ENCODE measurements around the gene BPTF.
"Not testable (repeated sequence)": the region's sequence is repeated elsewhere in the genome, so short reads cannot be mapped to it uniquely, and the experiment has no call there.

Gene BPTF

GRCh38 chr17:67824735-67825626, at the start of gene BPTF:
Gene BPTF (plus strand): TSS chr17:67825503. CDS start chr17:67825725, 222 bp downstream.
- peak; percentile 87 for DNase-seq

- DNase-seq = no peak
Measured at GRCh38 chr17:67779098-67779672, 46.1 kb upstream of the BPTF start.

- DNase-seq = no peak
Measured at GRCh38 chr17:67784364-67785121, 40.8 kb upstream of the BPTF start.

GRCh38 chr17:67785122-67785477, 40.2 kb upstream of the BPTF start:
- DNase-seq = no peak

GRCh38 chr17:67785504-67785903, 39.8 kb upstream of the BPTF start:
- DNase-seq = no peak

GRCh38 chr17:67800495-67800928, 24.8 kb upstream of the BPTF start:
- peak; percentile 76 for DNase-seq

GRCh38 chr17:67801626-67802175, 23.6 kb upstream of the BPTF start:
- no peak for DNase-seq

- DNase-seq = no peak
Measured at GRCh38 chr17:67810464-67810863, 14.8 kb upstream of the BPTF start.

GRCh38 chr17:67812380-67812779, 12.9 kb upstream of the BPTF start:
- DNase-seq = not testable (repeated sequence)

- no peak for DNase-seq
Measured at GRCh38 chr17:67813803-67814180, 11.5 kb upstream of the BPTF start.

GRCh38 chr17:67818110-67819002, 6.9 kb upstream of the BPTF start:
- no peak for DNase-seq

GRCh38 chr17:67819722-67820121, 5.6 kb upstream of the BPTF start:
- DNase-seq = no peak

GRCh38 chr17:67821871-67822367, 3.4 kb upstream of the BPTF start:
- no peak for DNase-seq

- peak; percentile 42 for DNase-seq
Measured at GRCh38 chr17:67825627-67826601, 611 bp downstream of the BPTF start.

GRCh38 chr17:67829331-67829730, 4.0 kb downstream of the BPTF start:
- no peak for DNase-seq

GRCh38 chr17:67830440-67830839, 5.1 kb downstream of the BPTF start:
- DNase-seq = no peak

GRCh38 chr17:67831268-67831667, 6.0 kb downstream of the BPTF start:
- DNase-seq = no peak

GRCh38 chr17:67833134-67833533, 7.8 kb downstream of the BPTF start:
- DNase-seq = no peak

GRCh38 chr17:67833946-67834631, 8.8 kb downstream of the BPTF start:
- DNase-seq = no peak

- DNase-seq = no peak
Measured at GRCh38 chr17:67834634-67835033, 9.3 kb downstream of the BPTF start.

Data from NCI-H1092 treated with DMSO at 0.1 percent for 48 hours (cell line).